IMR-90 (cell line): ENCODE measurements around the gene EIF4G3. TPM values are rescaled to one million over a fixed set of nuclear protein-coding genes. Genes with fewer than 3 reads are reported as not detected.

Experiments used
- ATAC-seq: fragments of 200-7000 bp; cut with Tn5 transposase; 2 replicates; pipeline ENCODE4 v1.9.1; 2020; ENCODE audit warnings: low read depth, mild to moderate bottlenecking, moderate library complexity
- BruUV-seq: library from RNA; stranded (reverse); fragments of 400-500 nt; replicated peaks from 2 replicates; lab custom pipeline; 2021; lab: Mats Ljungman, UMichigan
- CTCF ChIA-PET: fragments of 300-600 bp; formaldehyde crosslinking; extraction: SDS; loops from one replicate; lab custom pipeline; 2021; ENCODE audit warnings: antibody characterized with exemption; lab: Yijun Ruan, JAX
- POLR2A ChIA-PET: fragments of 300-600 bp; sonication (Branson Sonifier 250); formaldehyde crosslinking; loops from one replicate; lab custom pipeline; 2022; ENCODE audit warnings: antibody characterized with exemption; ENCODE audit not compliant: unreplicated experiment; lab: Charles Lee
- DNase-seq: peaks from one replicate; pipeline ENCODE4 v3.0.0; 2013
- H2AFZ ChIP-seq: replicated peaks from 2 replicates; pipeline ENCODE3; 2013; ENCODE audit warnings: low read length, mild to moderate bottlenecking; ENCODE audit not compliant: poor library complexity
- H2AK5ac ChIP-seq: 2 replicates; pipeline ENCODE4 v1.6.1; 2013; ENCODE audit warnings: low read depth, low read length, inconsistent platforms
- H2AK9ac ChIP-seq: replicated peaks from 2 replicates; pipeline ENCODE3; 2013; ENCODE audit warnings: mild to moderate bottlenecking, low read depth, low read length, moderate library complexity; ENCODE audit not compliant: poor library complexity
- H2BK120ac ChIP-seq: 2 replicates; pipeline ENCODE4 v1.6.1; 2013; ENCODE audit warnings: low read depth, low read length, inconsistent platforms
- H2BK15ac ChIP-seq: 3 replicates; pipeline ENCODE4 v1.6.1; 2013; ENCODE audit warnings: low read depth, low read length, inconsistent platforms
- H2BK20ac ChIP-seq: 2 replicates; pipeline ENCODE4 v1.6.1; 2013; ENCODE audit warnings: low read depth, mild to moderate bottlenecking, inconsistent platforms, low read length, moderate library complexity
- H2BK5ac ChIP-seq: 2 replicates; pipeline ENCODE4 v1.6.1; 2013; ENCODE audit warnings: mild to moderate bottlenecking, low read depth, low read length, inconsistent platforms; ENCODE audit not compliant: poor library complexity, severe bottlenecking
- H3K14ac ChIP-seq: replicated peaks from 2 replicates; pipeline ENCODE4 v1.6.1; 2013; ENCODE audit warnings: low read depth, low read length, inconsistent platforms
- H3K18ac ChIP-seq: 2 replicates; pipeline ENCODE4 v1.6.1; 2013; ENCODE audit warnings: low read depth, low read length, control low read depth
- H3K23ac ChIP-seq: 2 replicates; pipeline ENCODE4 v1.6.1; 2013; ENCODE audit warnings: low read depth, low read length, inconsistent platforms
- H3K27ac ChIP-seq: 2 replicates; pipeline ENCODE4 v1.5.1; 2013; ENCODE audit warnings: mild to moderate bottlenecking, control low read depth, low read length; ENCODE audit not compliant: insufficient read depth
- H3K27me3 ChIP-seq: 2 replicates; pipeline ENCODE4 v1.6.1; 2013; ENCODE audit warnings: low read length; ENCODE audit not compliant: control insufficient read depth, insufficient read depth
- H3K36me3 ChIP-seq: 2 replicates; pipeline ENCODE4 v1.6.1; 2013; ENCODE audit warnings: low read length, mixed read lengths; ENCODE audit not compliant: control insufficient read depth, insufficient read depth
- H3K4ac ChIP-seq: 2 replicates; pipeline ENCODE4 v1.6.1; 2013; ENCODE audit warnings: low read depth, low read length, inconsistent platforms
- H3K4me1 ChIP-seq: 2 replicates; pipeline ENCODE4 v1.6.1; 2013; ENCODE audit warnings: low read length, mixed read lengths; ENCODE audit not compliant: control insufficient read depth, insufficient read depth
- H3K4me2 ChIP-seq: 2 replicates; pipeline ENCODE4 v1.6.1; 2013; ENCODE audit warnings: low read depth, mild to moderate bottlenecking, control low read depth, low read length, moderate library complexity
- H3K4me3 ChIP-seq: 2 replicates; pipeline ENCODE4 v1.5.1; 2013; ENCODE audit warnings: low read depth, mild to moderate bottlenecking, control low read depth, low read length, moderate library complexity; ENCODE audit not compliant: insufficient read depth
- H3K56ac ChIP-seq: 2 replicates; pipeline ENCODE4 v1.6.1; 2013; ENCODE audit warnings: low read length, inconsistent platforms; ENCODE audit not compliant: insufficient read depth; ENCODE audit errors: extremely low read depth
- H3K79me1 ChIP-seq, 2 experiments: 2 replicates each; pipeline ENCODE4 v1.6.1; 2013; ENCODE audit warnings: low read length in 2 of 2, inconsistent platforms in 1 of 2, low read depth in 1 of 2
- H3K9ac ChIP-seq: 2 replicates; pipeline ENCODE4 v1.6.1; 2013; ENCODE audit warnings: low read depth, low read length, control low read depth
- H3K9me1 ChIP-seq: 2 replicates; pipeline ENCODE4 v1.6.1; 2013; ENCODE audit warnings: low read length, inconsistent platforms; ENCODE audit not compliant: insufficient read depth
- H3K9me3 ChIP-seq: 2 replicates; pipeline ENCODE4 v1.6.1; 2013; ENCODE audit warnings: low read length; ENCODE audit not compliant: control insufficient read depth, insufficient read depth
- H4K20me1 ChIP-seq: 2 replicates; pipeline ENCODE4 v1.6.1; 2013; ENCODE audit warnings: low read length, inconsistent platforms; ENCODE audit not compliant: insufficient read depth
- H4K5ac ChIP-seq: 2 replicates; pipeline ENCODE4 v1.6.1; 2013; ENCODE audit warnings: mild to moderate bottlenecking, low read depth, low read length, control low read depth
- H4K8ac ChIP-seq, 2 experiments: 2 replicates each; pipeline ENCODE4 v1.6.1; 2013; ENCODE audit warnings: low read depth in 2 of 2, low read length in 2 of 2, control low read depth in 1 of 2, inconsistent platforms in 1 of 2
- H4K91ac ChIP-seq: 2 replicates; pipeline ENCODE4 v1.6.1; 2013; ENCODE audit warnings: low read depth, low read length, inconsistent platforms; ENCODE audit not compliant: insufficient read depth
- BHLHE40 ChIP-seq: fragments of 150-350 bp; IDR thresholded peaks from 2 replicates; pipeline ENCODE4 v1.6.1; 2016; ENCODE audit warnings: mild to moderate bottlenecking, low read depth, low read length
- CEBPB ChIP-seq: IDR thresholded peaks from 2 replicates; pipeline ENCODE4 v1.6.1; 2012; ENCODE audit warnings: low read depth, low read length, improper control_type of control experiment
- CHD1 ChIP-seq: IDR thresholded peaks from 2 replicates; pipeline ENCODE4 v1.6.1; 2012; ENCODE audit warnings: low read depth, low read length, improper control_type of control experiment
- ELK1 ChIP-seq: fragments of 150-350 bp; IDR thresholded peaks from 2 replicates; pipeline ENCODE4 v1.6.1; 2016; ENCODE audit warnings: low read depth, mild to moderate bottlenecking, low read length, moderate library complexity, borderline replicate concordance
- FOS ChIP-seq: fragments of 150-350 bp; IDR thresholded peaks from 2 replicates; pipeline ENCODE4 v1.6.1; 2016; ENCODE audit warnings: low read depth, low read length
- MAFK ChIP-seq: IDR thresholded peaks from 2 replicates; pipeline ENCODE4 v1.6.1; 2012; ENCODE audit warnings: low read depth, low read length, improper control_type of control experiment
- MAZ ChIP-seq: IDR thresholded peaks from 2 replicates; pipeline ENCODE4 v1.6.1; 2012; ENCODE audit warnings: low read depth, mild to moderate bottlenecking, low read length, improper control_type of control experiment, moderate library complexity, borderline replicate concordance
- MXI1 ChIP-seq: IDR thresholded peaks from 2 replicates; pipeline ENCODE4 v1.6.1; 2012; ENCODE audit warnings: low read depth, mild to moderate bottlenecking, low read length, moderate library complexity, borderline replicate concordance
- NFE2L2 ChIP-seq: fragments of 150-350 bp; IDR thresholded peaks from 2 replicates; pipeline ENCODE4 v1.6.1; 2016; ENCODE audit warnings: low read depth, mild to moderate bottlenecking, low read length
- POLR2A ChIP-seq: IDR thresholded peaks from 2 replicates; pipeline ENCODE4 v1.6.1; 2012; ENCODE audit warnings: mild to moderate bottlenecking, low read depth, low read length
- RAD21 ChIP-seq: IDR thresholded peaks from 2 replicates; pipeline ENCODE4 v1.6.1; 2012; ENCODE audit warnings: low read length, improper control_type of control experiment
- RCOR1 ChIP-seq: IDR thresholded peaks from 2 replicates; pipeline ENCODE4 v1.6.1; 2012; ENCODE audit warnings: mild to moderate bottlenecking, low read length, improper control_type of control experiment; ENCODE audit not compliant: insufficient replicate concordance
- SMC3 ChIP-seq: fragments of 150-350 bp; IDR thresholded peaks from 2 replicates; pipeline ENCODE4 v1.6.1; 2016; ENCODE audit warnings: low read depth, mild to moderate bottlenecking, antibody characterized with exemption, low read length, moderate library complexity
- USF2 ChIP-seq: fragments of 150-350 bp; IDR thresholded peaks from 2 replicates; pipeline ENCODE4 v1.6.1; 2017; ENCODE audit warnings: mild to moderate bottlenecking, antibody characterized with exemption, low read length, low read depth
- WGBS, 2 experiments: methylation state at CpG; one replicate each; pipeline versions ENCODE4 v1.1.5 to v1.1.7; 2013; ENCODE audit warnings: missing lambda C conversion rate in 2 of 2; ENCODE audit not compliant: insufficient read length in 1 of 2; ENCODE audit errors: extremely low coverage in 2 of 2; 5-methylcytosine and 5-hydroxymethylcytosine counted together
- dilution Hi-C: fragments of 300-500 bp; cut with HindIII; formaldehyde crosslinking; loops from one replicate; pipeline ENCODE4 v1.14.3; 2018; ENCODE audit warnings: low sequenced_read_pairs; ENCODE audit not compliant: unreplicated experiment
- in situ Hi-C: fragments of 300-500 bp; cut with MboI; formaldehyde crosslinking; loops from 3 replicates; pipeline ENCODE4 v1.14.3; 2019; ENCODE audit warnings: low sequenced_read_pairs, inconsistent platforms, mixed read lengths
- intact Hi-C: fragments of 100-400 bp; cut with micrococcal nuclease; formaldehyde crosslinking; loops from 2 replicates; pipeline ENCODE4 v1.10.0; 2022
- polyA plus RNA-seq, 3 experiments: library from polyadenylated mRNA; depleted of rRNA; stranded (reverse); fragments of >200 nt; gene quantifications; 2 replicates each; pipeline ENCODE4 v1.2.3, GENCODE V29; 2012; ENCODE audit warnings: low replicate concordance in 1 of 3
- total RNA-seq: library from RNA; depleted of rRNA; stranded (reverse); fragments of >200 nt; gene quantifications from 2 replicates; pipeline ENCODE4 v1.2.3, GENCODE V29; 2012

Gene EIF4G3
- total and polyA plus RNA-seq, 2 of the 4 experiments (the other 2 are of a cell fraction) = 25.8 to 49.2 TPM

GRCh38 chr1:20948101-20948500, 228.6 kb downstream of the EIF4G3 start:
- dilution Hi-C loops (no loop called here), in situ Hi-C loops (no loop called here), intact Hi-C loops (loop anchor here (10.0 kb wide), 1 partner anchor 247 kb away; no protein-coding TSS in a partner anchor)
- Histone ChIP-seq H3K4ac (no peak overlapping the region), H2AK5ac (no peak overlapping the region), H3K36me3 (peaks cover 15% of the 10 kb centered on the region), H3K4me1 (no peaks in the 10 kb centered on the region), H3K79me1 (peaks cover 0 to 11% of the 10 kb centered on the region in 2 experiments; a peak in 3 of 4 replicates), H2AFZ (no peak overlapping the region), H3K14ac (no peak overlapping the region), H3K18ac (no peak overlapping the region), H3K9me1 (peaks cover 5% of the 10 kb centered on the region), H3K27ac (no peak overlapping the region), H3K27me3 (no peaks in the 10 kb centered on the region), H3K23ac (no peak overlapping the region), H2AK9ac (no peak overlapping the region), H3K9ac (no peak overlapping the region), H2BK15ac (no peak overlapping the region), H4K91ac (no peak overlapping the region), H4K8ac (no peak overlapping the region), H4K20me1 (no peaks in the 10 kb centered on the region), H3K56ac (no peak overlapping the region), H3K4me3 (no peak overlapping the region), H2BK5ac (no peak overlapping the region), H2BK20ac (no peak overlapping the region), H3K9me3 (no peaks in the 10 kb centered on the region), H4K5ac (no peak overlapping the region), H3K4me2 (no peak overlapping the region), H2BK120ac (no peak overlapping the region)
- no peak for TF ChIP-seq USF2
- no peak for TF ChIP-seq MAZ
- TF ChIP-seq RCOR1 = no peak
- no peak for TF ChIP-seq POLR2A
- TF ChIP-seq FOS = no peak
- no peak for TF ChIP-seq CEBPB
- no peak for TF ChIP-seq RAD21
- TF ChIP-seq NFE2L2 = no peak
- no peak for TF ChIP-seq MXI1
- TF ChIP-seq CHD1 = no peak
- TF ChIP-seq BHLHE40 = no peak
- no peak for TF ChIP-seq MAFK
- no peak for TF ChIP-seq SMC3
- no peak for TF ChIP-seq ELK1
- no TSS peak for BruUV-seq
- DNase-seq (no peak), ATAC-seq (no peak)
- WGBS, 2 experiments = no CpG with 5 or more reads among the region's 6 CpGs
- ChIA-PET POLR2A (no interaction called here), CTCF (interaction anchor here (0.7 kb wide), 1 partner anchor 10 kb away, joined by 9 read pairs; no protein-coding TSS in a partner anchor)
